ENCODE measurements around the gene BARHL2. TPM values are rescaled to one million over a fixed set of nuclear protein-coding genes. Genes with fewer than 3 reads are reported as not detected.

BARHL2 gene
- not detected for polyA plus RNA-seq
- long read RNA-seq, donor 1 = 0 reads
- long read RNA-seq, donor 2 = 0 reads
- long read RNA-seq, donor 3 = 0 reads
- long read RNA-seq, donor 4 = 0 reads
- long read RNA-seq, donor 5 = 0 reads
- long read RNA-seq, donor 6 = 0 reads
- long read RNA-seq, donor 7 = 0 reads
- long read RNA-seq, donor 8 = 0 reads
- long read RNA-seq, donor 9 = 0 reads
- long read RNA-seq, donor 10 = 0 reads

GRCh38 chr1:90716552-90717355 is at the start of gene BARHL2:
BARHL2 (minus strand) TSS chr1:90717302; CDS start chr1:90717195, 107 bp downstream.
- DNase-seq = no peak
- Histone ChIP-seq H3K9me3 (ENCODE audit: control insufficient read depth in 2 of 2, insufficient read depth in 1 of 2, low read depth in 1 of 2, low read length in 1 of 2) (peaks cover 0 to 3% of the 10 kb centered on the region in 2 donors), H3K4me1 (ENCODE audit: control insufficient read depth in 3 of 3, insufficient read depth in 2 of 3, low read depth in 1 of 3, low read length in 2 of 3) (peaks cover 0 to 5% (median 0%) of the 10 kb centered on the region in 3 donors), H3K27ac (ENCODE audit: low read depth in 1 of 3, low read length in 2 of 3) (no peak within 1 kb of the TSS), H3K4me3 (ENCODE audit: low read depth in 1 of 3, low read length in 3 of 3) (peak within 1 kb of the TSS in 2 of 3 donors; percentile 21 to 36), H3K36me3 (ENCODE audit: control insufficient read depth in 3 of 3, insufficient read depth in 2 of 3, low read depth in 1 of 3, low read length in 3 of 3) (no peaks in the 10 kb centered on the region), H3K27me3 (ENCODE audit: control insufficient read depth in 3 of 3, insufficient read depth in 3 of 3, low read length in 3 of 3) (peaks cover 0 to 91% (median 72%) of the 10 kb centered on the region in 3 donors)
- FAIRE-seq = no peak
- WGBS, 3 donors = 6 to 15% (median 8%) methylated on average over 55 to 58 of the region's 58 CpGs

DNA sequence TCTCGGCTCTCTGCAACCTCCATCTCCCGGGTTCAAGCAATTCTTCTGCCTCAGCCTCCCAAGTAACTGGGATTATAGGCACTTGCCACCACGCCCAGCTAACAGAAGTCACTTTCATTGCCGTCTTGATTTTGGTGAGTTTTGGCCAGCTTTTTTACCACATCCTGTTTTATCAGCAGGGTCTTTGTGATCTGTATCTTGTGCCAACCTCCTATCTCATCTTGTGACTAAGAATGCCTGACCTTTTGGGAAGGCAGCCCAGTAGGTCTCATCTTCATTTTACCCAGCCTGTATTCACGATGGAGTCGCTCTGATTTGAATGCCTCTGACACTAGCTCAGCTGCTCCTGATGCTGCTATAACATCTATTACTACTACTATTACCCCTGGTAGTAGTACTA is 46.8 kb upstream of the BARHL2 start:
- no peak overlapping the region for H3K4me3 ChIP-seq (ENCODE audit: low read depth in 1 of 3, low read length in 3 of 3)
- no peaks in the 10 kb centered on the region for H3K36me3 ChIP-seq (ENCODE audit: control insufficient read depth in 3 of 3, insufficient read depth in 2 of 3, low read depth in 1 of 3, low read length in 3 of 3)
- H3K9me3 ChIP-seq (ENCODE audit: control insufficient read depth in 2 of 2, insufficient read depth in 1 of 2, low read depth in 1 of 2, low read length in 1 of 2) = no peaks in the 10 kb centered on the region
- DNase-seq (no peak), FAIRE-seq (no peak)
- WGBS, 3 donors = 77 to 86% (median 81%) methylated on average over 6 of the region's 6 CpGs
- H3K4me1 ChIP-seq (ENCODE audit: control insufficient read depth in 3 of 3, insufficient read depth in 2 of 3, low read depth in 1 of 3, low read length in 2 of 3) = no peaks in the 10 kb centered on the region
- H3K27ac ChIP-seq (ENCODE audit: low read depth in 1 of 3, low read length in 2 of 3) = no peak overlapping the region
- peaks cover 0 to 8% (median 5%) of the 10 kb centered on the region in 3 donors for H3K27me3 ChIP-seq (ENCODE audit: control insufficient read depth in 3 of 3, insufficient read depth in 3 of 3, low read length in 3 of 3)

DNA sequence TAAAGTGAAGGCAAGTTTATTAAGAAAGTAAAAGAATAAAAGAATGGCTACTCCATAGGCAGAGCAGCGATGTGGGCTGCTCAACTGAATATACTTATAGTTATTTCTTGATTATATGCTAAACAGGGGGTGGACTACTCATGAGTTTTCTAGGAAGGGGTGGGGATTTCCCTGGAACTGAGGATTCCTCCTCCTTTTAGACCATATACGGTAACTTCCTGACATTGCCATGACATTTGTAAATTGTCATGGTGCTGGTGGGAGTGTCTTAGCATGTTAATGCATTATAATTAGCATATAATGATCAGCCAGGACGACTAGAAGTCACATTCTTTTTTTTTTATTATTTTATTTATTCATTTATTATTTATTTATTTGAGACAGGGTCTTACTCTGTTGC is 46.4 kb upstream of the BARHL2 start:
- 53 to 79% (median 67%) methylated on average over 3 of the region's 3 CpGs for WGBS, 3 donors
- Histone ChIP-seq H3K4me1 (ENCODE audit: control insufficient read depth in 3 of 3, insufficient read depth in 2 of 3, low read depth in 1 of 3, low read length in 2 of 3) (no peaks in the 10 kb centered on the region), H3K9me3 (ENCODE audit: control insufficient read depth in 2 of 2, insufficient read depth in 1 of 2, low read depth in 1 of 2, low read length in 1 of 2) (no peaks in the 10 kb centered on the region), H3K27me3 (ENCODE audit: control insufficient read depth in 3 of 3, insufficient read depth in 3 of 3, low read length in 3 of 3) (peaks cover 0 to 9% (median 5%) of the 10 kb centered on the region in 3 donors), H3K36me3 (ENCODE audit: control insufficient read depth in 3 of 3, insufficient read depth in 2 of 3, low read depth in 1 of 3, low read length in 3 of 3) (no peaks in the 10 kb centered on the region), H3K27ac (ENCODE audit: low read depth in 1 of 3, low read length in 2 of 3) (no peak overlapping the region), H3K4me3 (ENCODE audit: low read depth in 1 of 3, low read length in 3 of 3) (no peak overlapping the region)
- FAIRE-seq = no peak
- no peak for DNase-seq

DNA sequence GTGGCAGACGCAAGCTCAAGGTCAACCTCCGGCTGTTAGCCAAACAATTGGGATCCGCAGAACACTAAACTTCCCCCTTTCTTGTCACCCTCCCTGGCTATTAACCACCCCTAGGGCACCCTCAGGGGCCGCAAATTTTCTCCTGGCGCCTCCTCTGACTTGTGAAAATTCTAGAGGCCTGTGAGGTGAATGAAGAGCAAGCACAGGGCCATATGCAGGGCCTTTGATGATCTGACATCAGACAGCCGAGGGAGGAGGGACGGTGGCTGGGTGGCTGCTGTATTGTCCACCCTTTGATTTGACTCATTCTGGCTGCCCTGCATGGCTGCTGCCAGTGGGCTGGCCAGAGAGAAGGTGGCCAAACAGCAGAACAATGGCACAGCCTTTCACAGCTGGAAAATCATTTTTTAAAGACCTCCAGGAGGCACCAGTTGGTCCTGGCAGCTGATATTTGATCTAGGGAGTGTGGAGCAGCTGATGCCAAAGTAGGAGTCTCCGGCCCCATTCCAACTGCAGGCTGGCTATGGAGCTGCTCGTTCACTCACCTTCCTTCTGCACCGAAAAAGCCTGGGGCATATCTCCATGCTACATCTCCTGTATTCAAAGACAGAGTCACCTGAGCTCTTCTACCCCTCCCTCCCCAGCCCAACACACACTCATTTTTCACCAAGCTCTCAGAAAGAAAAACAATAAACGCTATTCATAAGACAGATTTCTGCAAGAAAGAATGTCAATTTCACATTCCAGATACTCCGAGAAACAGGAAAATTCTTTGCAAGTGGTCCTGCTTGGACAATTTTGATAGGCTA is 44.9 kb upstream of the BARHL2 start:
- no peak overlapping the region for H3K4me3 ChIP-seq (ENCODE audit: low read depth in 1 of 3, low read length in 3 of 3)
- no peak for DNase-seq
- no peaks in the 10 kb centered on the region for H3K36me3 ChIP-seq (ENCODE audit: control insufficient read depth in 3 of 3, insufficient read depth in 2 of 3, low read depth in 1 of 3, low read length in 3 of 3)
- H3K9me3 ChIP-seq (ENCODE audit: control insufficient read depth in 2 of 2, insufficient read depth in 1 of 2, low read depth in 1 of 2, low read length in 1 of 2) = no peaks in the 10 kb centered on the region
- FAIRE-seq = no peak
- H3K4me1 ChIP-seq (ENCODE audit: control insufficient read depth in 3 of 3, insufficient read depth in 2 of 3, low read depth in 1 of 3, low read length in 2 of 3) = no peaks in the 10 kb centered on the region
- 20 to 36% (median 24%) methylated on average over 12 of the region's 12 CpGs for WGBS, 3 donors
- H3K27ac ChIP-seq (ENCODE audit: low read depth in 1 of 3, low read length in 2 of 3) = no peak overlapping the region
- H3K27me3 ChIP-seq (ENCODE audit: control insufficient read depth in 3 of 3, insufficient read depth in 3 of 3, low read length in 3 of 3) = peaks cover 0 to 12% (median 8%) of the 10 kb centered on the region in 3 donors

GRCh38 chr1:90761156-90761555 is 44.1 kb upstream of the BARHL2 start:
- Histone ChIP-seq H3K36me3 (ENCODE audit: control insufficient read depth in 3 of 3, insufficient read depth in 2 of 3, low read depth in 1 of 3, low read length in 3 of 3) (no peaks in the 10 kb centered on the region), H3K27me3 (ENCODE audit: control insufficient read depth in 3 of 3, insufficient read depth in 3 of 3, low read length in 3 of 3) (peaks cover 0 to 12% (median 8%) of the 10 kb centered on the region in 3 donors), H3K4me3 (ENCODE audit: low read depth in 1 of 3, low read length in 3 of 3) (no peak overlapping the region), H3K27ac (ENCODE audit: low read depth in 1 of 3, low read length in 2 of 3) (no peak overlapping the region), H3K9me3 (ENCODE audit: control insufficient read depth in 2 of 2, insufficient read depth in 1 of 2, low read depth in 1 of 2, low read length in 1 of 2) (no peaks in the 10 kb centered on the region), H3K4me1 (ENCODE audit: control insufficient read depth in 3 of 3, insufficient read depth in 2 of 3, low read depth in 1 of 3, low read length in 2 of 3) (no peaks in the 10 kb centered on the region)
- DNase-seq (no peak), FAIRE-seq (no peak)
- 67 to 70% (median 68%) methylated on average over 7 of the region's 7 CpGs for WGBS, 3 donors

DNA sequence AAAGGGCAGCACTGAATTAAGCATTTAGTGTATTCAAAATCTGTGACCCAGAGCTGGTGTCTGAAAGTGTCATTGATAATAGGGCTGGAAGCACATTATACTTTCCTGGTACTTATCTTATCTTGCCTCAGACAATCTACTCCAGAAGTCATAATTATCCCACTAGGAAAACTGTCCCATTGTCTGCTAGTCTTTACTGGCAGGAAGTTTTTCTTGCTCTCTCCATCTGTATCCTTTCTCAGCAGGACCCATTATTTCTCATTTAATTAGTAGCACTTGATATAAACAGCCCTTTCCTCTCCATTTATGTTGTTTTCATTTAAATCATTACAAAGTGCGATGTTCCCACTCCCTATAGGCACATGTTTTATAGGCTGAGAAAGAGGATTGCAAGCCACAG is 36.5 kb upstream of the BARHL2 start:
- no peaks in the 10 kb centered on the region for H3K9me3 ChIP-seq (ENCODE audit: control insufficient read depth in 2 of 2, insufficient read depth in 1 of 2, low read depth in 1 of 2, low read length in 1 of 2)
- WGBS, 3 donors = 60 to 84% (median 78%) methylated on average over 1 of the region's 1 CpG
- no peaks in the 10 kb centered on the region for H3K4me1 ChIP-seq (ENCODE audit: control insufficient read depth in 3 of 3, insufficient read depth in 2 of 3, low read depth in 1 of 3, low read length in 2 of 3)
- H3K36me3 ChIP-seq (ENCODE audit: control insufficient read depth in 3 of 3, insufficient read depth in 2 of 3, low read depth in 1 of 3, low read length in 3 of 3) = no peaks in the 10 kb centered on the region
- H3K4me3 ChIP-seq (ENCODE audit: low read depth in 1 of 3, low read length in 3 of 3) = no peak overlapping the region
- no peak overlapping the region for H3K27ac ChIP-seq (ENCODE audit: low read depth in 1 of 3, low read length in 2 of 3)
- peaks cover 0 to 16% (median 9%) of the 10 kb centered on the region in 3 donors for H3K27me3 ChIP-seq (ENCODE audit: control insufficient read depth in 3 of 3, insufficient read depth in 3 of 3, low read length in 3 of 3)
- FAIRE-seq = no peak
- no peak for DNase-seq

DNA sequence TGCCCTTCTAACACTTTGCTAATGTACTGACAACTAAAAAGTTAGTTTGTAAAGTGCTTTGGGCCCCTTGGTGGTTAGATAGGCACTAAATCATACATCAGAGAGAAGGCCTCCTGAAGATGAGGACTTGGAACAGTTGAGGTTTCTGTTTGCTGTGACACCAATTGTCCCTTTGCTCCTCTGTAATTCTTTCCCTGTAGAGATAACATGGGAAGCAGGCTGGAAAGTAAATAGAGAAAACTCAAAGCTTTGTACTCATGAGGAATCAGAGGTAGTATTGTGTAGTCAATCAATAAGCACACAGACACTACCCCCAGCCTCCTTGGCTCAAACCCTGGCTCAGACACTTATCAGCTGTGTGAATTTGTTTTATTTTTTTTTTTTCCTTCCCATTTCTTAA is 31.6 kb upstream of the BARHL2 start:
- H3K36me3 ChIP-seq (ENCODE audit: control insufficient read depth in 3 of 3, insufficient read depth in 2 of 3, low read depth in 1 of 3, low read length in 3 of 3) = no peaks in the 10 kb centered on the region
- H3K27ac ChIP-seq (ENCODE audit: low read depth in 1 of 3, low read length in 2 of 3) = no peak overlapping the region
- no peak overlapping the region for H3K4me3 ChIP-seq (ENCODE audit: low read depth in 1 of 3, low read length in 3 of 3)
- H3K27me3 ChIP-seq (ENCODE audit: control insufficient read depth in 3 of 3, insufficient read depth in 3 of 3, low read length in 3 of 3) = peaks cover 0 to 12% (median 4%) of the 10 kb centered on the region in 3 donors
- FAIRE-seq (no peak), DNase-seq (no peak)
- H3K4me1 ChIP-seq (ENCODE audit: control insufficient read depth in 3 of 3, insufficient read depth in 2 of 3, low read depth in 1 of 3, low read length in 2 of 3) = no peaks in the 10 kb centered on the region
- H3K9me3 ChIP-seq (ENCODE audit: control insufficient read depth in 2 of 2, insufficient read depth in 1 of 2, low read depth in 1 of 2, low read length in 1 of 2) = no peaks in the 10 kb centered on the region

GRCh38 chr1:90746857-90747256 is 29.8 kb upstream of the BARHL2 start:
- H3K27me3 ChIP-seq (ENCODE audit: control insufficient read depth in 3 of 3, insufficient read depth in 3 of 3, low read length in 3 of 3) = peaks cover 0 to 11% (median 4%) of the 10 kb centered on the region in 3 donors
- no peak for DNase-seq
- WGBS, 3 donors = 85 to 100% (median 98%) methylated on average over 1 of the region's 1 CpG
- no peak overlapping the region for H3K4me3 ChIP-seq (ENCODE audit: low read depth in 1 of 3, low read length in 3 of 3)
- H3K36me3 ChIP-seq (ENCODE audit: control insufficient read depth in 3 of 3, insufficient read depth in 2 of 3, low read depth in 1 of 3, low read length in 3 of 3) = no peaks in the 10 kb centered on the region
- H3K9me3 ChIP-seq (ENCODE audit: control insufficient read depth in 2 of 2, insufficient read depth in 1 of 2, low read depth in 1 of 2, low read length in 1 of 2) = no peaks in the 10 kb centered on the region
- H3K4me1 ChIP-seq (ENCODE audit: control insufficient read depth in 3 of 3, insufficient read depth in 2 of 3, low read depth in 1 of 3, low read length in 2 of 3) = no peaks in the 10 kb centered on the region
- H3K27ac ChIP-seq (ENCODE audit: low read depth in 1 of 3, low read length in 2 of 3) = no peak overlapping the region
- FAIRE-seq = no peak
